Type B pancreatic cell (in vitro differentiated cells): Measurements from ENCODE around the gene ZBED4. TPM values are rescaled to one million over a fixed set of nuclear protein-coding genes. Genes with fewer than 3 reads are reported as not detected.

Experiments
- DNase-seq: peaks from one replicate; pipeline ENCODE4 v3.0.0; 2021; ENCODE audit warnings: mixed read lengths; ENCODE audit not compliant: unreplicated experiment; ENCODE audit errors: extremely low spot score
- H3K27ac Mint-ChIP-seq: 2 replicates; pipeline ENCODE4 v1.8.0; 2021; ENCODE audit warnings: mild to moderate bottlenecking, mixed read lengths
- H3K27me3 Mint-ChIP-seq: 2 replicates; pipeline ENCODE4 v1.8.0; 2021; ENCODE audit warnings: mixed read lengths
- H3K36me3 Mint-ChIP-seq: 2 replicates; pipeline ENCODE4 v1.8.0; 2021; ENCODE audit warnings: mixed read lengths
- H3K4me1 Mint-ChIP-seq: one replicate; pipeline ENCODE4 v1.8.0; 2021; ENCODE audit warnings: mixed read lengths; ENCODE audit not compliant: unreplicated experiment
- H3K4me3 Mint-ChIP-seq: 2 replicates; pipeline ENCODE4 v1.8.0; 2021; ENCODE audit warnings: mild to moderate bottlenecking, mixed read lengths
- H3K9me3 Mint-ChIP-seq: 2 replicates; pipeline ENCODE4 v1.8.0; 2021; ENCODE audit warnings: mixed read lengths
- total RNA-seq: library from RNA; stranded (reverse); gene quantifications from 2 replicates; pipeline ENCODE4 v1.2.1, GENCODE V29; 2021; ENCODE audit warnings: low replicate concordance
- TF ChIP-seq, protein P1 (sequence below): fragments of 200-600 bp; sonication (generic); conservative IDR thresholded peaks from 2 replicates; pipeline ENCODE4 v1.5.0; 2021; ENCODE audit warnings: antibody characterized with exemption, mild to moderate bottlenecking

ZBED4 gene
- total RNA-seq, 1 donor from 2014 or later = 29.1 TPM

DNA sequence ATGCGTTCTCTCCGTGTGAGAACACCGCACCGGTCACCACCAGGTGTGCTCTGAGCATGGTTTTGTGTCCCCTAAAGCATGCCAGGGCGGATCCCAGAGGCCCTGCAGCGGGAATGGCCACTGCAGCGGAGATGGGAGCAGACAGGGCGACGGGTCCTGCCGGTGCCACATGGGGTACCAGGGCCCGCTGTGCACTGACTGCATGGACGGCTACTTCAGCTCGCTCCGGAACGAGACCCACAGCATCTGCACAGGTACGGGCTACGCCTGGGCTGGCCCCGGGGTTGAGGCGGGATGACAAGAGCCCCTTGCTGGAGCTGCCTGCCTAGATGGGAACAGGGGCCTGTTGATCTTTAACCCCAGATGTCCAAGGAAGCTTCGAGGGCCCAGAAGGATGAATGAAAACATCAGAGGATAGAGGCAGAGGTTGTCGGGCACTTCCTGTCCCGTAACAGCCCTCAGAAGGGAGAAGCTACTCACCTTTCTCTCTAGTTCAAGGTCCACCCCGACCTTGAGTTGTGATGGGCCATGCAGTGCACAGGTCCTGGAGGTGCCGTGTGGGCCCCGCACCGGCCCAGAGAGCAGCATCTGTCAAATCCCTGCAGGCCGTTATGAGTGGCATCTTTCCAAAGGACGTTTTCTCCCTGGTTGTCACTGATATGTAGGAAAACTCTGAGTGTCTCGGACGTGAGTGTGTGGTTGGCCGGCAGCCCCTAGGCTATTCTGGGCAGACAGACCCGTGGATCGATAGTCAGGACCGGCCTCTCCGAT lies 68.0 kb downstream of the ZBED4 start:
- no peaks in the 10 kb centered on the region for H3K36me3 Mint-ChIP-seq
- TF ChIP-seq, protein P1, sequence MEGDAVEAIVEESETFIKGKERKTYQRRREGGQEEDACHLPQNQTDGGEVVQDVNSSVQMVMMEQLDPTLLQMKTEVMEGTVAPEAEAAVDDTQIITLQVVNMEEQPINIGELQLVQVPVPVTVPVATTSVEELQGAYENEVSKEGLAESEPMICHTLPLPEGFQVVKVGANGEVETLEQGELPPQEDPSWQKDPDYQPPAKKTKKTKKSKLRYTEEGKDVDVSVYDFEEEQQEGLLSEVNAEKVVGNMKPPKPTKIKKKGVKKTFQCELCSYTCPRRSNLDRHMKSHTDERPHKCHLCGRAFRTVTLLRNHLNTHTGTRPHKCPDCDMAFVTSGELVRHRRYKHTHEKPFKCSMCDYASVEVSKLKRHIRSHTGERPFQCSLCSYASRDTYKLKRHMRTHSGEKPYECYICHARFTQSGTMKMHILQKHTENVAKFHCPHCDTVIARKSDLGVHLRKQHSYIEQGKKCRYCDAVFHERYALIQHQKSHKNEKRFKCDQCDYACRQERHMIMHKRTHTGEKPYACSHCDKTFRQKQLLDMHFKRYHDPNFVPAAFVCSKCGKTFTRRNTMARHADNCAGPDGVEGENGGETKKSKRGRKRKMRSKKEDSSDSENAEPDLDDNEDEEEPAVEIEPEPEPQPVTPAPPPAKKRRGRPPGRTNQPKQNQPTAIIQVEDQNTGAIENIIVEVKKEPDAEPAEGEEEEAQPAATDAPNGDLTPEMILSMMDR = no peak
- no peak for DNase-seq
- no peaks in the 10 kb centered on the region for H3K27me3 Mint-ChIP-seq
- no peaks in the 10 kb centered on the region for H3K9me3 Mint-ChIP-seq
- no peak overlapping the region for H3K27ac Mint-ChIP-seq
- no peak overlapping the region for H3K4me3 Mint-ChIP-seq
- peaks cover 7% of the 10 kb centered on the region for H3K4me1 Mint-ChIP-seq

DNA sequence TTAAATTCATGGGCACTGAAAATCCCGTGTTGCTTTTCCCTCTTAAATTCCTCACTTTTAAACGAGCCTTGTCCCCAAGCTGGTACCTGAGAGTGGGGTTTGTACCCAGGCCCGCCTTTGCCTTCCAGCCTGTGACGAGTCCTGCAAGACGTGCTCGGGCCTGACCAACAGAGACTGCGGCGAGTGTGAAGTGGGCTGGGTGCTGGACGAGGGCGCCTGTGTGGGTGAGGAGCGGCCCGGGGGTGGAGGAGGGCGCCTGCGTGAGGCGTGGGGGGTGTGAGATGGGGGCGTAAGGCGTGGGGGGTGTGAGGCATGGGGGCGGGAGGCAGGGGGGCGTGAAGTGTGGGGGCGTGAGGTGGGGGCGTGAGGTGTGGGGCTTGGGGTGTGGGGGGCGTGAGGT lies 68.8 kb downstream of the ZBED4 start:
- H3K27me3 Mint-ChIP-seq = no peaks in the 10 kb centered on the region
- no peaks in the 10 kb centered on the region for H3K9me3 Mint-ChIP-seq
- peak overlapping the region; percentile 41 for H3K4me3 Mint-ChIP-seq
- H3K27ac Mint-ChIP-seq = no peak overlapping the region
- DNase-seq = no peak
- H3K4me1 Mint-ChIP-seq = peaks cover 12% of the 10 kb centered on the region
- no peaks in the 10 kb centered on the region for H3K36me3 Mint-ChIP-seq
- TF ChIP-seq, protein P1 = no peak

DNA sequence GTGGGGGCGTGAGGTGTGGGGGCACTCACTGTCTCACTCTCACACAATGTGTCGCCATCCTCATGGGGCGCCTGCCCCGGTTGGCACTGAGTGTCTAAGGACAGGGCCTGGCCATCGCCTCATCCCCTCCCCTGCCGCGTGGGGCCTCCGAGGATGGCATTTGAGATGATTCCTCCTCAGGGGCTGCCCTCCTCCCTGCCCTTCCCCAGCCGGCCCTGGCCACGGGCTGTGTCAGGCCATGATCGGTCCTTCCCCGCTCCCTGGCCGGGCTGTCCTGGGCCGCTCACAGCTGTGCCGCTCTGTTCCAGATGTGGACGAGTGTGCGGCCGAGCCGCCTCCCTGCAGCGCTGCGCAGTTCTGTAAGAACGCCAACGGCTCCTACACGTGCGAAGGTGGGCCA lies 69.3 kb downstream of the ZBED4 start:
- H3K27ac Mint-ChIP-seq = no peak overlapping the region
- H3K4me1 Mint-ChIP-seq = peaks cover 12% of the 10 kb centered on the region
- TF ChIP-seq, protein P1 = no peak
- H3K4me3 Mint-ChIP-seq = no peak overlapping the region
- no peaks in the 10 kb centered on the region for H3K9me3 Mint-ChIP-seq
- DNase-seq = peak; percentile 69
- H3K27me3 Mint-ChIP-seq = no peaks in the 10 kb centered on the region
- H3K36me3 Mint-ChIP-seq = no peaks in the 10 kb centered on the region

DNA sequence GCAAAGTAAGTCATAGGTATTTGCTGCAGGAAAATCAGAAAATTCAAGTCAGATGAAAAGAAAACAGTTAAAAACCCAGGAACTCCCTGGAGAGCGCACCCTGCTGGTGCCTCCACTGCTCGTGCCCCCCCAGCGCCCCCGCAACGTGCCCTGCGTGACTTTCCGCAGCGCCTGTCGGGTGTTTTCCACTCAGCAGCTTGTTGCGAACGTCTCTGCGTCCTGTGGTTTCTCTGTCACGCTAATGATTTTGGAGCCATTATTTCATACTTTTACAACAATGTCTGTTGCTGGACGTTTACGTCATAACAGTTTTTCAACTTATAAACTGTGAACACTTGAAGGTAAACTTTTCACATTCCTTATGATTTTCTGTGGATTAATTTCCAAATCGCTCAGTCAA lies 69.8 kb downstream of the ZBED4 start:
- Mint-ChIP-seq H3K36me3 (no peaks in the 10 kb centered on the region), H3K27me3 (no peaks in the 10 kb centered on the region), H3K4me3 (no peak overlapping the region), H3K9me3 (no peaks in the 10 kb centered on the region), H3K27ac (no peak overlapping the region), H3K4me1 (peaks cover 12% of the 10 kb centered on the region)
- no peak for DNase-seq
- TF ChIP-seq, protein P1 = no peak

DNA sequence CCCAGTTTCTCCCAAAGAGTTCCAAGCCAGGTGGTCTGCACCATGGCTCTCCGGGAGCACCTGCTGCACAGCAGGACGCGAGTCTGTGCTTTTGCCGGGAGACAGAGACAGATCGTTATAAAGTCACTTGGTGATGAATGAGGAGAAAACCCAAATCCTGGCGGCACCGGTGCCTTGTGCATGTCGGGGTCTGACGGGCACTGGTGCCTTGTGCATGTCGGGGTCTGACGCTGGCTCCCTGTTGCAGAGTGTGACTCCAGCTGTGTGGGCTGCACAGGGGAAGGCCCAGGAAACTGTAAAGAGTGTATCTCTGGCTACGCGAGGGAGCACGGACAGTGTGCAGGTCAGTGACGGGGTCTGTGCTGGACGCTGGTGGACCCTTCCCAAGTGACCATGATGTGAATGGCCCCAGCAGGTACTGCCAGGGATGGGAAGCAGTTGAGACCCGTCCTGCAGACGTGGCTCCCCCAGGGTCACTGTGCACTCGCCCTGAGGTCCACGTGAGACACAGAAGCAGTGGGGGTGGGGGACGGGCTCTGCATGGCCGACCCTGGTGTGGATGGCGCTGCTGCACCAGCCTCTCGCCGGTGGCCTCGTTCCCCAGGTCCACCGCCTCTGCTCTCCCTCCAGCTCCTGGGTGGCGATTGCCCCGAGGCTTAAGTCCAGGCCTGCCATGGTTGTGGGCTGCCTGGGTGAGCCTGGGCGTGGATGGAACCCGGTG lies 70.6 kb downstream of the ZBED4 start:
- no peak overlapping the region for H3K4me3 Mint-ChIP-seq
- DNase-seq = no peak
- no peaks in the 10 kb centered on the region for H3K27me3 Mint-ChIP-seq
- H3K27ac Mint-ChIP-seq = no peak overlapping the region
- TF ChIP-seq, protein P1 = no peak
- no peaks in the 10 kb centered on the region for H3K36me3 Mint-ChIP-seq
- H3K9me3 Mint-ChIP-seq = no peaks in the 10 kb centered on the region
- peaks cover 12% of the 10 kb centered on the region for H3K4me1 Mint-ChIP-seq
